ENCODE measurements around the gene UNC13B.

UNC13B gene

GRCh38 chr9:35272989-35273388 lies 111.2 kb downstream of the UNC13B start:
- DNase-seq (ENCODE audit: low read depth) = peak; percentile 41
- TF ChIP-seq CTCF (IDR thresholded peaks at IDR 0.05; ENCODE audit: low read depth, low read length, missing control alignments) = no peak
- in situ Hi-C loops (cut with HindIII; ENCODE audit: low sequenced_read_pairs) = no loop called here
- no peak overlapping the region for H3K4me3 ChIP-seq (ENCODE audit: low read depth, low read length)

- TF ChIP-seq CTCF (IDR thresholded peaks at IDR 0.05; ENCODE audit: low read depth, low read length, missing control alignments) = no peak
- no peak for DNase-seq (ENCODE audit: low read depth)
- in situ Hi-C loops (cut with HindIII; ENCODE audit: low sequenced_read_pairs) = no loop called here
- no peak overlapping the region for H3K4me3 ChIP-seq (ENCODE audit: low read depth, low read length)
Observed at GRCh38 chr9:35273591-35273990, 111.8 kb downstream of the UNC13B start.

- no peak for DNase-seq (ENCODE audit: low read depth)
- H3K4me3 ChIP-seq (ENCODE audit: low read depth, low read length) = no peak overlapping the region
- TF ChIP-seq CTCF (IDR thresholded peaks at IDR 0.05; ENCODE audit: low read depth, low read length, missing control alignments) = no peak
- in situ Hi-C loops (cut with HindIII; ENCODE audit: low sequenced_read_pairs) = no loop called here
Observed at GRCh38 chr9:35274993-35275392, 113.2 kb downstream of the UNC13B start.

DNA sequence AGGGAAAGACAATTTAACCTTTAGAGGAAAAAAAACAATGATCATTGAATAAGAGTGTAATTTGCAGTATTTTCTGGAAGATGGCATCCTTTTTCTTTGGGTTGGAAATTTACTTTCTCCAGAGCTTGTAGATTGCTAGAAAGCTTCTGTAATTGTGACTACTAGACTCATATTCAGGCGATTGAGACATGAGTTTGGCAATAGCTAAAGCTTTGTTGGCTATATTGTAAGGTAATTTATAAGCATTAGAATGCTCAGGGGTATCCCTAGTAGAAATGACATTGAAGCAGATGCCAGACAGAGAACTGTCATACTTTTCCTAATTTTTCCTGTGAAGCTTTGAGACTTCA lies 115.3 kb downstream of the UNC13B start:
- no peak for DNase-seq (ENCODE audit: low read depth)
- H3K4me3 ChIP-seq (ENCODE audit: low read depth, low read length) = no peak overlapping the region
- in situ Hi-C loops (cut with HindIII; ENCODE audit: low sequenced_read_pairs) = no loop called here
- no peak for TF ChIP-seq CTCF (IDR thresholded peaks at IDR 0.05; ENCODE audit: low read depth, low read length, missing control alignments)

- no peak overlapping the region for H3K4me3 ChIP-seq (ENCODE audit: low read depth, low read length)
- no peak for TF ChIP-seq CTCF (IDR thresholded peaks at IDR 0.05; ENCODE audit: low read depth, low read length, missing control alignments)
- in situ Hi-C loops (cut with HindIII; ENCODE audit: low sequenced_read_pairs) = no loop called here
- DNase-seq (ENCODE audit: low read depth) = peak; percentile 72
Observed at GRCh38 chr9:35277628-35278359, 116.0 kb downstream of the UNC13B start.

DNA sequence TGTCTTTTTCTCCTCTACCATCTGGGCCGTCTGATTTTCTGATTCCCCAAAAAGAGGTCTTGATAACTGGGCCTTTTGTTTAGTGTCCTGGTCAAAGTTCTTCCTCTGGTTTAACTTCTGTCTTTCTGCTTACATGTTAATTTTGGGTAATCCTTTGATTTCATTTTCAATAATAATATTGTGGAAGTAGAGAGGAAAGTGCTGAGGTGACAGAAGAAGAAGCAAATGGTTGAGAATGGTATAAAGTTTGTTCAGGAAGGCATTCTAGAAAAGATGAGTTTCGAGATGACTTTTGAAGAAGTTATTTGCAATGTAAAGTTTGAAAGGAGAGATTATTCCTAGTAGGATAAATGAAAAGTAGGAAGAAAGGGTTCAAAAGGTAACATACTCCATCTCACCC lies 118.1 kb downstream of the UNC13B start:
- in situ Hi-C loops (cut with HindIII; ENCODE audit: low sequenced_read_pairs) = no loop called here
- H3K4me3 ChIP-seq (ENCODE audit: low read depth, low read length) = no peak overlapping the region
- TF ChIP-seq CTCF (IDR thresholded peaks at IDR 0.05; ENCODE audit: low read depth, low read length, missing control alignments) = no peak
- DNase-seq (ENCODE audit: low read depth) = no peak

All from astrocyte of the cerebellum (primary cell).